ENCODE data around the gene TOM1L2.
A peak's percentile ranks its signal among the peaks of the same experiment; 100 is the strongest.

Gene TOM1L2

DNA sequence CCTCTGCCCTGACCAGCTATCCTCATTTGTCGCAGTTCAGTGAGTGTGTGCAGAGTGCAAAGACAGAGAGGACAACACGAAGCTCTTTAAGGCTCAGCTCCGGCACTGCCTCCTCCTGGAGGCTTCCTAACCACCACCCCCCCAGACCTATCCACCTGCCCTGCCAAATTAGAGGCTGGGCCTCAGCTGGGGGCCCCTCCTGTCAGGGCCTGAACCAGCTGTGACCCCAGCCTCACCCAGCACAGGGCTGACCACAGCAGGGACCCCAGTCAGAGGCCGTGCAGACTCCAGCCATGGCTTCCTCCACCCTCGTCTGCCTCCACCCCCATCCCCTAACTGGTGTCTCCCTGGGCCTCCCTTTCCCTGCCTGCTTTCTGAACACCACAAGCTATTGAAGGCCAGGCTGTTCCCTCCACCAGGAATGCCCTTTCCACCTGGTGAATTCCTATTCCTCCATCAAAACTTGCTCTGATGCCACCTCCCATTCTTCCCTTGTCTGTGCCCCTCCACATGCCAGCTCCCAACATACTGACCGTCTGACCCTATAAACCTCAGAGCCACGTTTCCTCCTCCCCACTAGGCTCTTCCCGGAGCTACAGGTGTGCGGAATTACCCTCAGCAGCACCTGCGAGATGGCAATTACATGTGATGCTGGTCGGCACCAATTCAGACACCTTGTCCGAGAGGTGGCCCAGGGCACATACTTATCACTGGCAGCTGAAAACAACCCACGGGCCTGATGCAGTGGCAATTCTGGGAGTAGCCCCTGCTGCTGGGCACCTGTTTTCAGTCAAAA, 144.2 kb downstream of the TOM1L2 start:
- DNase-seq = no peak

DNA sequence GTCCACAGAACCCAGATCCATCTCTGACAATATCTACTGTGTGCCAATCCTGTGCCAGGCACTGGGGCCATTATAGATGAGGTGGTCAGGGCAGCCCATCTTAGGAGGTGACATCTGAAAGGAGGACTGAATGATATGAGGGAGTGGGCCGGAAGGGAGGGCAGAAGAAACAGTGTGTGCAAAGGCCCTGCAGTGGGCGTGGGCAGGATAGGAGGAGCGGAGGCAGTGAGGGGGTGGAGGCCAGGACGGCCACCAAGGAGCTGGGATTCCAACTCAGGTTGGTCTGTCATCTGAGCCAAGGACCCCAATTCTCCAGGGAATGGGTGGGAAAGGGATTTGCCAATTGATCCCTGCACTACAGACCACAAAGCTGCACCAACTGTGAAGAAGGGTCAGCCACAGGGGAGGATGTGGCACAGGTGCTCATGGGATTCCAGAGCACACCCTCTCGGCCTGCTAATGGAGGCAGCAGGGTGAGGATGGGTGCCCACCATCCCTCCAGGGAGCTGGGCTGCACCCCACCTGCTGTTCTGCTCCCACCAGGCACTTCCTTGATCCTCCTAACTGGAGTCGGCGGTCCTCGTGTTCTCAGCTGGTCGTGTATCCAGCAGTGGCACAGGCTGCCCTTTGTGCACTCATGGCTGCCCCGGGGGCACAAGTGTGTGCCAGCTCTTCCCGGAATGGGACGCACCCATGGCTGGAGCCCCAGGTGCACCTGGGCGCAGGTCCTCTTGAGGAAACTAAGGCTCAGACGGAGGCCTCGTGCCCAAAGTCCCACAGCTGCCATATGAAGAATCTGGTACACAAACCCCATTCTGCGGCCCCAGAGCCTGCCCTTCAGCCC, 145.0 kb downstream of the TOM1L2 start:
- no peak for DNase-seq

DNA sequence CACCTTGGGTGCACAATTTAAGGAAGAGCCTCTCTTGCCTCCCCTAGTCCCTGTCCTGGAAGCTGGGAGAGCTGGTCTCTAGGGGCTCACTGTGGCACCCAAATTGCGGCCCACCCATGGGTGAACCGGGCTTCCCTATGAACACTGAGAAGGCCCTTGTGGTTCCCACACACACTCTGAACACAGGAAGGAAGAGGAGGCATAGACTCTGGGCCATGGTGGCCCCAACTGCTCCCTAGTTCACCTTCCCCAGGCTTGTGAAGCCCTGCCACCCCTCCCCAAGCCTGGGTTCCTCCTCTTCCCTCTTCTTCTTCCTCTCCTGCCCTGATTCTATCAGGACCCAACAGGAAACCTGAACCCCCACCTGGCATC, 145.9 kb downstream of the TOM1L2 start:
- no peak for DNase-seq

DNA sequence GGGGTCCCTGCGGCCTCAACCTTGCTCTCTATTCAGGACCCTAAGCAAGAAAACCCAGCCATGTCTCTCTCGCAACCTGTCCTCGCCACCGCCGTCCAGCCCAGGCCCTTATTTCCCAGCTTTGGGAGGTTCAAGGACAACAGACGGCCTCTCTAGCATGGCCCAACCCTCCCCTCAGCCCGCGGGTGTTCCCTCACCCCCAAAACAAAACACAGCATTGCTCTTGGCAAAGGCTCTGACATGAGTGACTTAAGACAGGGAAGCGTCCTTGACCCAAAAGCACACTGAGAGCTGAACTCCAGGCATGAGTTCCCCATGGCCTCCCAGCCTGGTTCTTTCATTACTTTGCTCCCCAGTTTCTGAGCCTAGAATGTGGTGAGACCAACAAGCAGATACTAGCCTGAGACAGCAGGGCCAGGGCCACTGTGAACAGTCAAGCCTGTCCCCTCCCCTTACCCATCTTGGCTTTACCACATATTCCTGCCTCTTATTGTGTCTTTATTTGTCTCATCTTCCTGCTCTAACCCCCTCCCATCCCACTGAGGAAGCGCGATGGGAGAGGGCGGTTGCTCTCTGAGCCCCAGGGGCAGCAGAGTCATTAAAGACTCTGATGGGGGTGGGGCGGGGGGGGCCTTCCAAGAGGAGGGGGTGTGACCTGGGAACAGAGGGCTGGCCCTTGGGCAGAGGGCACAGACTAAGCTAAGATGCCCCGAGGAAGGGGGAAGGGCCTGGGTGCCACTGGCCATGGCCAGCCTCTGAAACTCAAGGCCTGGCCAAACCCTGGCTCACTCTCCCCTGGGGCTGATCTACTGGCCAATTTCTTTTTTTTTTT, 147.2 kb downstream of the TOM1L2 start:
- DNase-seq = no peak

DNA sequence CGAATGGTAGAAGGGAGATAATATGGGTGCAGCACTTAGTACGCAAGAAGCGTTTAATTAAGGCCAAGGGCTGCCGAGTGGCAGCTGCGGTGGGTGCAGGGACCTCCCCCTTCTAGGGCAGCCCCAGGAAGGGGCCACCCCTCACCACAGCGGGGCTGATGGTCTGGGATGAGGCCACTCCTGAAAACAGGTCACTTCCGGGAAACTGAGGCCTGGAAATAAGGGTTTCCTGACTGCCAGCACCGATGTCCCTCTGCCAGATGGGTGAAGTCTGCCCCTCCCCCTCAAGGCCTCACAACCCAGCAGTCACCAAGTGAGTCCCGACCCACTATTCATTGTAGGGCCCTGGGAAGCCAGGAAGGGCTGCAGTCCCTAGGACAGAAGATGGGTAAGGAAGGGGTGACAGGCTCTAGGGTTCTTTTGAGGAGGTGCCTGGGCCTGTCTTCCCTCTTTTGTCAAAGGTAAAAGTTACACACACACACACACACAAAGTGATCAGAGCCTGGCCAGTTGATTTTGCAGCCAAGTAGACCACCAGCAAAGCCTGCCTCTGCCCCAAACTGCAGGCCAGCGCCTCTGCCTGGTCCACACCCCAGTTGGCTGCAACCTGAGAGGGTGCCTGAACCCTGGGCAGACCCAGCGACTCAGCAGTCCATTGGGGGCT, 147.9 kb downstream of the TOM1L2 start:
- DNase-seq = no peak

DNA sequence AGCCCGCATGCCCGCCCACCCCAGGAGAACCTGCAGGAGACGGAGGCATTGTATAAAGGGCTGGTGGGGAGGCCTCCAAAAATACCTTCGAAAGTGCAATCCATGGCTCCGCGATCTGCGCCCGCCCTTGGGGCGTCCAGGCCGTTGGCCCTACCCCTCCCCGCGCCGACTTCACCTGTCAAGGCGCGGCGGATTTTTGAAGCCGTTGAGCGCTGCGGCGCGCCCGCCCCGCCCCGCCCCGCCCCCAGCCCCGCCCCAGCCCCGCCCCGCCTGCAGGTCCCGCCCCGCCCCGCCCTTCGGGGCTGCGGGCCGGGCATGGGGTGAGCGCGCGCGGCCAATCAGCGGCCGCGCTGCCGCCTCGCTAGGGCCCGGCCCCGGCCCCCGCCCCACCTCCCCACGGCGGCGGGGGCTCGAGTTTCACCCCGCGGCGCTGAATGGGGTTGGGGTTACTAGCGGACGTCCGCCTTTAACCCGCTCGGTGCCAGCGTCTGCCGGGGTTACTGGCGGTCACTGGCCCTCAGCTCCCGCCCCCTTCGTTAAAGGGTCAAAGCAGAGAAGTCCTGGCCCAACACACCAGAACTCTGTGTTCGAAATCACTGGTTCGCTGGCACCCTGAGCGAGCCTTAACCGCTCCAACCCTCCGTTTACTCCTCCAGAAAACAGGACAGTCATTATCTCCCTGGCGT, 148.6 kb downstream of the TOM1L2 start:
- peak; percentile 79 for DNase-seq

DNA sequence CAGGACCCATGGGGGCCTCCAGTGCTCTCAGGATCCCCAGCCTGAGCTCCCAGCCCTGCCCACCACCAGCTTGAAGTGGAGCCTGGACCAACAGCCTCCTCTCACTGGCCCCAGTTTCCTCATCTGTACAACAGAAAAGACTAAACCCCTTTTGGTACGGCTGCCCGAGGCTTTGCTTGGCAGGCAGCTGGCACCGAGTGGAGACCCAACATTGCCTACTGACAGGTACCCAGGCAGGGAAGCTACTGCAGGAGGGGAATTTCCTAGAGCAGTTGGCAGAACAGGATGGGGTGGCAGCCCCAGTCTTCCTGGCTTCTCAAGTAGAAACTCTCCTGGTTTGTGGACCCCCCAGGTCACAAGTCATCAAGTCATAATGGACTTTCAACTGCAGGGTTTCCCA, 149.6 kb downstream of the TOM1L2 start:
- DNase-seq = no peak

DNA sequence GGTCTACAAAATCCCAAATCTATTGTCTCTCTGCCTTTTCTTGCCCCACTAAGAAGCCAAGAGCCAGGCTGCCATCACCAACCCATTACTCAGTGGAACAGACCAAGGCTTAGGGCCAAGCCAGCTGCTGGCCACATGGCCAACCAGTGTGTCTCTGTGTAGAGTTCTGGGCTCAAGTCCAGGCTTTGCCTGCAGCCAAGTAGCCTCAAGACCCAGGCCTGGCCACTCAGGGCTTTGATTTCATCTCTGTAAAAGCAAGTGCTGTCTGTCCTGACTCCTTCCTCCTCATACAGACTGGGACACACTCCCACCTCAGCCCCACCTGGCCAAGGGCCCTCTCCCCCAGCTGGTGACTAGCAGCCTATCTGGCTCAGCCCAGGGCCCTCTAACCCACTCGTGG, 150.0 kb downstream of the TOM1L2 start:
- DNase-seq = no peak

DNA sequence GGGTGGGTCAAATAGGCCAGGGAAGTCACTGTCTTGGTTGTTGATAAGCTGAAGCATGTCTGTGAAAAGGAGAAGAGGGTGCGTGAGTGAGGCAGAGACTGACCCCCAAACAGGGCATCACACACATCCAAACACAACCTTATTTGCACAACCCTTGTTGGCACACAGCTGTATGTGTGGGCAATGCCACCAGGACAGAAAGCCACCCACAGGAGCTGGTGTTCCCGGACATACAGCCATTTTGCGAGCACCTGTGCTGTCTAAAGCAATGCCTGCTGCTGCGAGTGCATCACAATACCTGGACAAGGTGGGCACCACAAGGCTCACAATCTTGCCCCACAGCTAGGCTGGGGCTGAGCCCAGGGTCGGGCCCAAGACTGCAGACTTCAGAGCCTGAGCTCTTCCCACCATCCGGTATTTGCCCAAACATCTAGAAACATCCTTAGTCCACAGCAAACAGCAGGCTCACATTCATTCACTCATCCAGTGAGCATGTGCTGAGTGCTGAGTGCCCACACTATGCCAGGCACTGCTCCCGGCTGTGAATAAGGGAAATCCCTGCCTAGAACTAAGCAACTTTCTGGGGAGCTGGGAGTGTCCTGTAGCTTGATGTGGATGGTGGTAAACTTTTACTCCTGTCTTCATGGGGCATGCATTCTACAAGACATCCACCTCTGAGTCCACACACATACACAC, 151.6 kb downstream of the TOM1L2 start:
- no peak for DNase-seq

DNA sequence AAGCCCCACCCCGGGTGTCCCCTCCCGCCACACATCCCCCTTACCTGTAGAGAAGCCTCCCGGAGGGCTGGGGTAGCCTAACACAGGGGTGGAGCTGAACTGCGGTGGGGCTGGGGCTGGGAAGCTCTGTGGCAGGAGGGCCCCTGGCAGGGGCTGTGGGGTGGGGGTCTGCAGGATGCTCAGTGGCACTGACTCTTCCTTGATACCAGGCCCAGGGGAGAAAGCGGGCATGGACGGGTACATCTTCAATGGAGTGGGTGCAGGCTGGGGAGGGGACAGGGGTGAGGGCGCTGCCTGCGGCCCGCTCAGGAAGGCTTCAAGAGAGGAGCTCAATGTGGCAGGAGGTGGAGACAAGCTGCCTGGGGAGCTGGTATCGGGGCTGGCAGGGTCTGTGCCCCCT, 152.2 kb downstream of the TOM1L2 start:
- DNase-seq = no peak

DNA sequence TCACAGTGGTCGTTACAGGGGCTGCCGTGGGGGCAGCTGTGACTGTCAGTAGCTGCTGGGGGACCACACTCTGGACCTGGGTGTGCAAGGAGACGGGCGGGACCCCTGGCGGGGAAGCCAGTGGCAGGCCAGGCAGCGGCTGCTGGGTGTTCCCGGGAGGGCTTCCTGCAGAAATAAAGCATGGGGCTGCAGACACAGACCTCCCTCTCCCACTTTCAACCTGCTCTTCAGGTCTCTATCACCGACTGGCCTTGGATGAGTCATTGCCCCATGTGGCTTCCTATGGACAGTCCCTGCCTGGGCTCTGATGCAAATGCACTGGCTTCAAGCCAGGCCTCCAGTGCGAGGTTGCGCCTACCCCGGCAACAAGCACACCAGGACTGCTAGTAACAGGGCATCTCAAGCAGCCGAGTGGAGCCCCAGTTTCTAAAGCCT, 152.6 kb downstream of the TOM1L2 start:
- DNase-seq = peak; percentile 31

DNA sequence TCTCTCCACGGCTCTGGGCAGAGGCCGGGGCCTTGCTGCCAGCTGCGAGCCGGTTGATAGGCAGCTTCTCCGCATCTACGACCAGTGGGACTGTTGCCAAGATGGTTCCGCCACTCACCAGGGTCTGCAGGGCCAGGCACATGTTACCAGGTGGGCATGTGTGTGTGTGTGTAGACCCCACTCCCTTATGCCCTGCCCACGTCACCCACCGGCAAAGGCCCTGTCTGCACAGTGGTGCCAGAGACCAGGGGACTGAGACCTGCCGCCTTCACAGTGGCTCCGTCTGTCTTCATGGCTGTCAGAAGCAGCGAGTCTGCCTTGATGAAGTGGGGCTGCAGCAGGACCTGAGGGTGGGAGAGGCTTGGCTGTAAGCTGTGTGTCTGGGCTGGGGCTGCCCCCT, 153.1 kb downstream of the TOM1L2 start:
- DNase-seq = no peak

DNA sequence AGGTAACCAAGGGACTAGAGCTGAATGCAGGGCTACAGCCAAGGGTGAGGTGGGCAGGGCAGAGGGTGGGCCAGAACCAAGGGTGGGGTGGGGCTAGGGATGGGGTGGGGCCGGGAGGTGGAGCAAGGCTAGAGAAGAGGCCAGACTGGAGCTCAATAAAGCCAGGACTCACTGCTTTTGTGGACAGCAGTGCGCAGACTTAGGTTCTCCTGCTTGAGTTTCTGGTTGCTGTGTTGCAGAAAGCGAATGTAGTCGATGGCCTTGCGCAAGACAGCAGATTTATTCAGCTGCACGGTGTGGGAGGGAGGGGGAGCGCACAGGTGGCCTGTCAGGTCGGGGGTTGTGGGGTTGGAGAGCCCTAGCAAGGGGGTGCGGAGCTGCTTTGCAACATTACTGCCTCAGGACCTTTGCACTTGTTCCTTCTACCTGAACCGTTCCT, 154.1 kb downstream of the TOM1L2 start:
- no peak for DNase-seq

DNA sequence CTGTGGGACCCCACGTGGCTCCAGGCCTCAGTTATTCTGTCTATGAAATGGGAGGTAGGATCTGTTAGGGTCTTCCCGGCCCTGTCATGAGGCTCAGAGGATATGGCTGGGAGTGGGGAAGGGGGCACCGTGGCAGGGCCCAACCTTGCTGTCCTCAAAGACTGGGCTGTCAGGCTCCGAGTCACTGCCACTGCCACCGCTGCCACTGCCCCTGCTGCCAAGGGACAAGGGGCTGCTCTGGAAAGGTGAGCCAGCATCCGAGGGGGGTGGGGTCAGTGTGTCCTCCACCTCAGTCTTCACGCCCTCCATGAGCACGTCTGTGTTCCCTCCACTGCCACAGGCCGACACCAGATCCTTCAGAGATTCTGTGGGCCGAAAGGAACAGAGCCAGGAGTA, 154.7 kb downstream of the TOM1L2 start:
- no peak for DNase-seq

DNA sequence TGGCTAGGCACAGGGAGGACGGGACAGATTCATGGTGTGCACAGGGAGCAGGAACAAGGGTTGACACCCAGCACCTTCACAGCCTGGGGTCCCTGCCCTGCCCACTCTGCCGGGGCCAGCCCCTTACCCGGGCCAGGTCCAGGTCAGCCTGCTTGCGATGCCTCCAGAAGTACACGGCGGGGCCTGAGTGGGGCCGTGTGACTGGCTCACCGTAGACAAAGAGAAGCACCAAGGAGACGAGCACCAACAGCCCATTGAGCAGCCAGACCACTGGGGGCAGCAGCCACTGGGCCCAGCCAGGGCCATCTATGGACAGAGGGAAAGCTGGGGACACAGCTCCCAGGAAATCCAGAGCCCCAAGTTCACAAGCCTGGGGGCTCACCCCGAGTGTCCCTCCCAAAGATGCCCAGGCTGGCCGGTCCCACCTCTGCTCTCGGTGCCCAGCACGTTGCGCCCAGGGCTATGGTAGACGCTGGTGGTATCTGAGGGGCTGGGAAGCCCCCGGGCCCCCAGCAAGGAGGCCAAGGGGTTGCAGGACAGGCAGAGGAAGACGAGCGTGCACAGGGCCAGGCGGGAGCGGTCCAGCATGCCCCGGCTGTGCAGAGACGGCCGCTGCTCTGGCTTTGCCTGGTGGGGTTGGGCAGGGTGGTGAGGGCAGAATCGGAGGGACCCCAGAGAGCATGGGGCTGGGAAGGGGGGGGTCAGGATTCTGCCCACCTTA, 155.2 kb downstream of the TOM1L2 start:
- no peak for DNase-seq

DNA sequence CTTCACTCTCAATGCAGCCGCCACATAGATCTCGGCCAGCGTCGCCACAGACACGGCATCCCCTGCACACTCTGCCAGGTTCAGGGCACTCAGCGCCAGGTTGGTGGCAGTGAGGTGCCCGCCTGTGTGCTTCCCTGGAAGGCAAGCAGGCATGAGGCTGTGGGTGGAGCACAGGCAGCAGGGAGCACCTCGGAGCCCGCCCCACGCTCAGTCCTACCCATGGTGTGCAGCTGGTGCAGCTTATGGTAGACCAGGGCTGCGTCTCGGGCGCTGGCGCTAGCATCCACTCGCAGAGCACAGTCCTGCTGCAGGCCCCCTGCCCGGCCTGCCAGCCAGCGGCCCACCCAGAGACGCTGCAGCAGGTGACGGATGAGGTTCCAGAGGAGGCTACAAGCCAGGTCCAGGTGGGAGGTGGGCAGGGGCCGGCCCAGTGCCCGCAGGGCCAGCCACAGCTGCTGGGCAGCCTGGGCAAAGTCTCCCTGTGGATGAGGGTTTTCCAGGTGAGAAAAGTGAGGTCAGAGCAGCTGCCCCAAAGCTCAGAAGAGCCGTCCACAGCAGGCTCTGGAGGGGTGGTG, 155.9 kb downstream of the TOM1L2 start:
- no peak for DNase-seq

DNA sequence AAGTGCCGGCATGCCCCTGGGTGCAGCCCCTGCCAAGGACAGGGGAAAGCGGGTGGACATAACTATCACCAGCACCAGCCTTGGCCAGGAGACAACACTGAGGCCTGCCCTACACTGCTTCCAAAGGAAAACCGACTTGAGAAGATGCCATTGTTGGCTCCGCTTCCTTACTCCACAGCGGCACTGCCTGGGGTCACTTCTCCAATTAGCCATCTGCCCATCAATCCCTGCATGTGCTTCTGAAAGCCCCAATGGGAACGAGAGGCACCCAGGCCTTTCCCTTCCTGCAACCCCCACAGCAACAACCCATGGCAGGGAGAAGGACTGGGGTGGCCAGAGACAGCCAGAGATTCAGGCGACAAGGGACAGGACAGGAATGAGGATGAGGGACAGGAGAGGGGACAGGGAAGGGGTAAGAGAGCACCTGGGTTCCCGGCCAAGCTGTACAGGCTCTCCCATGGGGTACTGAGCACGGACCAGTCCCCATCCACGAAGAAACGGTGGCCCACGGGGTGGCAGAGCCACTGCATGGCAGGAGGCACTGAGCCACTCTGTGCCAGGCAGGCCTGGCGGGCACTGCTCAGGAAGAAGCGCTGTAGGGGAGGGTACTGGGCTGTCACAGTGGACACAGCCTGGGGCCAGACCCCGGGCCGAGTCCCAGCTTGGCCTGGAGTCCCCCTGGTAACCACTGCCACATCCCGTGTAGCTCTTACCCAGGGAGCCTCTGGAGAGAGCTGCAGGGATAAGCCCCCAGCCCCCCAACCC, 156.6 kb downstream of the TOM1L2 start:
- no peak for DNase-seq

DNA sequence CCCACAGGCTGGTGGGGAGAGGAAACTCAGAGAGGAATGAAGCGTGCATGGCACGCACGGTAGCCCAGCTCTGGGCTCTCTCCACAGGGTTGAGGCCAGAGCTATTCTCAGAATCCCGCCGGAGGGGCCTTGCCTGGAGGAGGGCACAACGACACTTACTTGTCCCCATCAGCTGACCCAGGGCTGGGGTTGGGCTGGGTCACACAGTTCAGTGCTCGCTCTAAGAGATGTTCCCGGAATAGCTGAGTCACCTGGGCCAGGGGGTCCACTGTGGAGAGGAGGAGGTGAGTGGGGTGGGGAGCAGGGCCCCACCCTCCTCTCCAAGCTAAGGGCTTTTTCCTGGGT, 157.2 kb downstream of the TOM1L2 start:
- DNase-seq = no peak
